ENCODE results near the gene STK32B.

The STK32B gene

DNA sequence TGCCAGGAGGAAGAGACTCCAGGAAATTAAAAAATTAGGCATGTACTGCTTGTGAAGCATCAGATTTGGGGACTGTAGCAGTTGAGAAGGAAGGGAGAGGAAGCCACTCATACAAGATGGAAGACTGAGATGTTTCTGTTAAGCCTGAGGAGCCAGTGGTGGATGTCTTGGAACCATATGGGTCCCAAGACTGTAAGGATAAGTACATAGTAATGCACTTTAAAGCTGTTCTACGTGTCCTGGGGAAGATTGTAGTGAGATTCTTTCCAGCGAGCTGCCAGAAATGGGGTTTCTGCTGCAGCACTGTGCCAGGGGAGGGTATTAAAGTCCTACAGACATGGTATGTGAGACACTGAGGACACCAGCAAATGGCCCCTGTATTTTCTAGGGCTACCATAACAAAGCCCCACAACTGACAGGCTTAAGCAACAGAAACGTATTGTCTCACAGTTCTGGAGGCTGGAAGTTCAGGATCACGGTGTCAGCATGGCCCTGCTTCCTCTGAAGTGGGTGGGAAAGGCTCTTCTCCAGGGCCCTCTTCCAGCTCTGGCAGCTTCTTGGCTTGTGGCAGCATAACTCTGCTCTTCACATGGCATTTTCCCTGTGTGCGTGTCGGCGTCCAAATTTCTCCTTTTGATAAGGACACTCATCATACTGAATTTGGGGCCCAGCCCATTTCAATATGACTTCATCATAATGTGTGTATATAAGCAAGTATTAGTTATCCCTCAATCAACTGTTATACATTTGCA, 352.6 kb downstream of the STK32B start:
- DNase-seq = no peak

- peak; percentile 7 for DNase-seq
Measured at GRCh38 chr4:5409237-5409636, 358.0 kb downstream of the STK32B start.

GRCh38 chr4:5409972-5410618, 358.8 kb downstream of the STK32B start:
- peak; percentile 46 for DNase-seq

GRCh38 chr4:5412296-5412695, 361.0 kb downstream of the STK32B start:
- DNase-seq = peak; percentile 20

DNA sequence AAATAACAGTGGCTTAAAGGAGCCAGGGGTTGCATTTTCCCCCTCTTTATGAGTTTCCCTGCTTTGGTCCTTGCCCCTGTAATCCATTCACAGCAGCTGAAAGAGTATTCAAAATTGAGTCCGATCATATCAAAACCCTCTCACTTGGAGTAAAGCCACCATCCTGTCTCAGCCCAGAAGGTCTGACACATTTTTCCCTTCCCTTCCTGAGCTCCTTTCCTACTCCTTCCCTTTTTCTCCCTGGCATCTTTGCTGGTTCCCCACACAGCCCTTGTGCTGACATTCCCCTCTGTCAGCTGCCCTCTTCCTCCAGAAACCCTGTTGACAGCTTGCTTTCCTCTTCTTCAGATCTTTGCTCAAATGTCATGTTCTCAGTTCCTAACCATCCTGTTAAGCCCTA, 361.5 kb downstream of the STK32B start:
- DNase-seq = peak; percentile 7

DNA sequence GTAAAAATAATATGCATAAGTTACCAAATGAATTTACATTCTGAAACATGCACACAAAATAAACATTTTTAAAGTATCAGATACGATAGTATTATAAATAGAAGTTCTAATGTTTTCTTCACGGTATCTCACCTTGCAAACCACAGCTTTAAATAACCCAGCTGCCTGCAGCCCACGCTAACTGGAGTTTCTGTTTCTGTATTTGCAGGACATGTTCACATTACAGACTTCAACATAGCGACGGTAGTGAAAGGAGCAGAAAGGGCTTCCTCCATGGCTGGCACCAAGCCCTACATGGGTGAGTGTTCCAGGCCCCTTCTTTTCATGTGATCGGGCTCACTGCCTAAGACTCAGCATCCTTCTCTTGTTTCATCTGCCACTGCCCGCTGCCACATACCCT, 365.4 kb downstream of the STK32B start:
- peak; percentile 33 for DNase-seq

- DNase-seq = peak; percentile 33
Measured at GRCh38 chr4:5420266-5420665, 369.0 kb downstream of the STK32B start.

DNA sequence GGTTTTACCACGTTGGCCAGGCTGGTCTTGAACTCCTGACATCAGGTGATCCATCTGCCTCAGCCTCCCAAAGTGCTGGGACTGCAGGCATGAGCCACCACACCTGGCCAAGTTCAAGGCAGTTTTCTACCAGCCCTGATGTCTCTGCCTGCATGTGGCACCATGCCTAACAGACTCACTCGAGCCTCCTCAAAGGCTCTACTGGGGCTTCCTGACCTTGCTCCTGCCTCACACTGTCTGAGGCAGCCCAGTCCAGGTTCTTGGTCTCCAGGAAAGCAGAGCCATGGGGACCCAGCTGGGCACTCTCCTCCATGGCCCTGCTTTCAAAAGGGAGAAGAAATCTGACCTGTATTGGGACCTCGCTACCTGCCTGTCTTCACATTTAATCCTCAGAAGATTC, 370.1 kb downstream of the STK32B start:
- DNase-seq = peak; percentile 11

- DNase-seq = peak; percentile 8
Measured at GRCh38 chr4:5422195-5422594, 370.9 kb downstream of the STK32B start.

DNA sequence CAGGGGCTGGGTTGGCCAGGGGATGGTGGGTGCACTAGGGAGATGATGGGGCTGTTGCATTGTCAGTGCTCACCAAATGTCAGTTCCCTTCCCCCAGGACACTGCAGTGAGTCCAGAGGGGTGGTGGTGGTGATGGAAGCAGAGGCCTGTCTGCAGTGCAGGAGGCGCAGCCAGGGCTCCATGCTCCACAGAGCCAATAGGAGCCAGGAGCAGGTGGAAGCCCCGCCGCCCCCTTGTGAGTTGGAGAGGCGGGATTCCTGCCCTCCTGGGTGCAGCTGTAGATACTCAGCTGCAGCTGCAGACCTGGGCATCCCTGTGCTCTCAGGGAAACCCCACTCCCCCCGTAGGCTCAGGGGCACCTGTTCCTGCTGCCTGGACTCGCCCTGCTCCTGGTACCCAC, 372.4 kb downstream of the STK32B start:
- DNase-seq = peak; percentile 37

DNA sequence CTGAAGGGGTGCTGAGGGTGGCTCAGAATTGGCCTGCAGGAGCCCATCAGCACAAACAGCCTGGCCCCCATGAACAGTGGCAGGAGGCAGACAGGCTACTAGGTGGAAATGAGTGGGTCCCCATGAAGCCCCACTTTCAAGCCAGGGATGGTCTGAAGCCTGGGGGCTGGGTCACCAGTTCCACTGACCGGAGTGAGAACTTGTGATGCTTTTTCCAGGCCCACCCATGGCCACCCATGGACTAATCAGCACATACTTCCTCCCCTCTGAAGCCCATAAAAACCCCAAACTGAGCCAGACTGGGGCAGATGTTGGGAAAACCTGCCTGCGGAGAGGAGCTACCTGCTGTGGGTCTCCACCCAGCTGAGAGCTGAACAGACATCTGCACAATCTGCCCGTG, 372.9 kb downstream of the STK32B start:
- no peak for DNase-seq

DNA sequence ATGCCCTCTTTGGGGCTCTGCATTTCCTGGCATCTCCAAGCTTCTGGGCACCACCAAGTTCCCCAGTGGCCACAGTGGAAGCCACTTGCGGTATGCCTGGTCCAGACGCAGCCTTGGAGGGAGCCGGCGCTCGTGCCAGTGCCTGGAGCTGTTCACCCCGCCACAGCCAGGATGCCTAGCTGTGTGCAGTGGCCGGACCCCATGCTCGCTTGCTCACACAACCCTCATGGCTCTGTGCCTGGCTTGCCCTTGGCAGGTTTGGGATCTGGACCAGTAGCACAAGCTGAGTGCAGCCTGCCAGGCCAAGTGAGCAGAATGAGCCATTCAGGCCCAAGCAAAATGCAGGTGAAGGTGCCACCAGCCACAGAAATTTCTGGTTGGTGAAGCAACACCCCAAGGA, 373.6 kb downstream of the STK32B start:
- peak; percentile 45 for DNase-seq

- DNase-seq = no peak
Measured at GRCh38 chr4:5429747-5430146, 378.5 kb downstream of the STK32B start.

GRCh38 chr4:5433196-5433595, 381.9 kb downstream of the STK32B start:
- peak; percentile 13 for DNase-seq

DNA sequence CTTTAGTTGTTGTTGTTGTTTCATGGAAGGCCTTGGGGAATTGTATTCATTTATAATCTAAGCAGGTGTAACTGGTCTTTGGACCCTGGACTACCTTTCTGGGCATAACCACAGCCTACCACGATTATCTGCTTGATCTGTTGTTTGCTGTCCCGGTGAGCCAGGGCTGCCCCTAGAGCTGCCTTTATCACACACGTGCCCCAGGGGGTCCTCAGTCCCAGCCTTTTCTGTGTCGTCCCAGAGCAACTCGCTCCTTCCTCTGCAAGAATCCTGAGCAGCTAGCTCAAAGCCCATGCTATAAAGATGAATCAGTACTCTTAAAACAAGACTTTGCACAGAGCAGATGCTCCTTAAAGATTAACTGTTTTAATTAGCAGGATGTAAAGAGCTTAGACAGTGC, 383.9 kb downstream of the STK32B start:
- peak; percentile 18 for DNase-seq

GRCh38 chr4:5435823-5436222, 384.5 kb downstream of the STK32B start:
- peak; percentile 17 for DNase-seq

DNA sequence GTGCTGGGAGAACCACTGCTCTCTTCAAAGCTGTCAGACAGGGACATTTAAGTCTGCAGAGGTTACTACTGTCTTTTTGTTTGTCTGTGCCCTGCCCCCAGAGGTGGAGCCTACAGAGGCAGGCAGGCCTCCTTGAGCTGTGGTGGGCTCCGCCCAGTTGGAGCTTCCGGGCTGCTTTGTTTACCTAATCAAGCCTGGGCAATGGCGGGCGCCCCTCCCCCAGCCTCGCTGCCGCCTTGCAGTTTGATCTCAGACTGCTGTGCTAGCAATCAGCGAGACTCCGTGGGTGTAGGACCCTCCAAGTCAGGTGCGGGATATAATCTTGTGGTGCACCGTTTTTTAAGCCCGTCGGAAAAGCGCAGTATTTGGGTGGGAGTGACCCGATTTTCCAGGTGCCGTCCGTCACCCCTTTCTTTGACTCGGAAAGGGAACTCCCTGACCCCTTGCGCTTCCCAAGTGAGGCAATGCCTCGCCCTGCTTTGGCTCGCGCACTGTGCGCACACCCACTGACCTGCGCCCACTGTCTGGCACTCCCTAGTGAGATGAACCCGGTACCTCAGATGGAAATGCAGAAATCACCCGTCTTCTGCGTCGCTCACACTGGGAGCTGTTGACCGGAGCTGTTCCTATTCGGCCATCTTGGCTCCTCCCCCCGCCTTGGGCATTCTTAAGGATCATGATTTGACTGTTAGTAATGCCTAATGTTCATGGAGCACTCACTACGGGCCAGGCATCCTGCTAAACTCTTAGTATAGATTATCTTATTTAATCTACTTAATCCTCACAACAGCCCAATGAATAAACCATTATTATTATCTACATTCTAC, 392.9 kb downstream of the STK32B start:
- peak; percentile 39 for DNase-seq

DNA sequence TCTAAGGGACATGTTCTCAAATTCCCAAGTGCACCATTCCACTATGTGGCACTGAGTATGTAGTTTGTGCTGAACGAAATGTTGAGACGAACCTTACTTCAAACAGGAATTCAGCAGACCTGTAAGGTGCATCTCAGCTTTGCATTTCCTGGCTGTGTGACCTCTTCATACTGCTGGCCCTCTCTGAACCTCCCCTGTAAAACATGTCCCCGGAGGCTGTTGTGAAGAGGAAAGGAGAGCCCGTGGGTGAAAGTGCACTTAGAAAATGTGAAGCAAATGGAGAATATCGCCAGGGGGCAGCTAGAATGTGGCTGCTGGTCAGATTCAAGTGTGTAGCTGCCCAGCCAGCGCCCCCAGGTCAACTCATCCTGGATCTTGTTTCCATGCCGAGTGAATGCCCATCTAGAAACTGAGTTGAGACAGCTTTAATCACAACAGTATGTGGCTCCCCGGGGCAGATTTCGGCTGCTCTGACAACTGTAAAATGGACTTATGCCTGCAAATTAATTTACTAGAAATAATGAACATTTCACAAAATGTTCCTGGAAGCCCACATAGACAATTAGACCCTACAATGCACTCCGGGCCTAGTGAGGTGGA, 393.7 kb downstream of the STK32B start:
- peak; percentile 22 for DNase-seq

- peak; percentile 27 for DNase-seq
Measured at GRCh38 chr4:5446595-5447226, 395.4 kb downstream of the STK32B start.

- DNase-seq = peak; percentile 10
Measured at GRCh38 chr4:5447755-5448154, 396.5 kb downstream of the STK32B start.

GRCh38 chr4:5448221-5448620, 396.9 kb downstream of the STK32B start:
- peak; percentile 16 for DNase-seq

DNA sequence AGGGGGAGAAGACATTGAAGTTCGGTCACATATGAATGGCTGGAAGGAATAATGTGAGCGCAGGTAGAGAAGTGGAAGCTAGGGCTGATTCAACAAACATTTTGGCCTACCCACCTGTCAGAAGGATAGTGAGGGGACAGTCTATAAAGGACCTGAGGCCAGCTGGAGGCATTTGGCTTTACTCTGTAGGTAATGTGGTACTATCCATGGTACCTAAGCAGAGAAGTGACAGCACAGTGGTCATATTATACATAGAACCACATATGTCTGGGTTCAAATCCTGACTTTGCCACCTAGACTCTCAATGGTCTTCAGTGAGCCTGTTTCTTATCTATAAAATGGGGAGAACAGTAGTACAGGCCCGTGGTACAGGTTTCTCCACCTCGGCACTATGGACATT, 400.0 kb downstream of the STK32B start:
- DNase-seq = peak; percentile 22

DNA sequence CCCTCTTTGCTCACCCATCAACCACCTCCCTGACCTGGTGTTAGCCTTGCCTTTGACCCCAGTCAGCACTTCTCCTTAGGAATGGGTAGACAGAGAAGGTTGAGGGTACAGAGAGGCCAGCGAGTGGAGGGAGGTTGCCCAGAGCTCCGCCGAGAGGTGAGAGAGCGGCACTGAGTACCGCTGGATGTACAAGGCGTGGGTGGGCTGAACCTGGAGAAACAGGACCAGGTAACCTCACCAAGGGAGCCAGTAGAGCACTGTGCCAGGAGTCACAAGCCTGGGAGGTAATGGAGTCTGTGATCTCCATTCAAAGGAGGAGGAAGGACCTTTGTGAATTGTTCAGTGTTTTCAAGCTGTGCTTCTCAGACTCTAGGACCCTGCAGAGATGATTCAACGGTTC, 400.9 kb downstream of the STK32B start:
- peak; percentile 30 for DNase-seq
